IPS DF 6.9 (cell line): ENCODE results near the gene KCTD7.
"Not testable (repeated sequence)": the region's sequence is repeated elsewhere in the genome, so short reads cannot be mapped to it uniquely, and the experiment has no call there.

Source experiments
- DNase-seq: peaks from one replicate; pipeline ENCODE4 v3.0.0-alpha.2; 2013; ENCODE audit warnings: low read depth, low spot score
- H3K27ac ChIP-seq: one replicate; pipeline ENCODE4 v1.5.1; 2013; ENCODE audit warnings: low read length, control low read depth
- H3K27me3 ChIP-seq: 2 replicates; pipeline ENCODE4 v1.6.1; 2013; ENCODE audit warnings: mild to moderate bottlenecking, low read length; ENCODE audit not compliant: control insufficient read depth, insufficient read depth
- H3K36me3 ChIP-seq: 2 replicates; pipeline ENCODE4 v1.6.1; 2013; ENCODE audit warnings: low read length; ENCODE audit not compliant: control insufficient read depth, insufficient read depth
- H3K4me1 ChIP-seq: 2 replicates; pipeline ENCODE4 v1.6.1; 2013; ENCODE audit warnings: low read length; ENCODE audit not compliant: control insufficient read depth, insufficient read depth
- H3K4me3 ChIP-seq: 2 replicates; pipeline ENCODE4 v1.5.1; 2013; ENCODE audit warnings: mild to moderate bottlenecking, low read length
- H3K9me3 ChIP-seq: 2 replicates; pipeline ENCODE4 v1.6.1; 2013; ENCODE audit warnings: low read length, inconsistent platforms; ENCODE audit not compliant: control insufficient read depth, insufficient read depth
- WGBS: extraction: QIAGEN DNeasy Blood & Tissue Kit; methylation state at CpG from one replicate; pipeline ENCODE4 v1.1.7; 2013; ENCODE audit warnings: mixed read lengths, missing lambda C conversion rate; ENCODE audit not compliant: insufficient read length, insufficient coverage; 5-methylcytosine and 5-hydroxymethylcytosine counted together

Gene KCTD7

DNA sequence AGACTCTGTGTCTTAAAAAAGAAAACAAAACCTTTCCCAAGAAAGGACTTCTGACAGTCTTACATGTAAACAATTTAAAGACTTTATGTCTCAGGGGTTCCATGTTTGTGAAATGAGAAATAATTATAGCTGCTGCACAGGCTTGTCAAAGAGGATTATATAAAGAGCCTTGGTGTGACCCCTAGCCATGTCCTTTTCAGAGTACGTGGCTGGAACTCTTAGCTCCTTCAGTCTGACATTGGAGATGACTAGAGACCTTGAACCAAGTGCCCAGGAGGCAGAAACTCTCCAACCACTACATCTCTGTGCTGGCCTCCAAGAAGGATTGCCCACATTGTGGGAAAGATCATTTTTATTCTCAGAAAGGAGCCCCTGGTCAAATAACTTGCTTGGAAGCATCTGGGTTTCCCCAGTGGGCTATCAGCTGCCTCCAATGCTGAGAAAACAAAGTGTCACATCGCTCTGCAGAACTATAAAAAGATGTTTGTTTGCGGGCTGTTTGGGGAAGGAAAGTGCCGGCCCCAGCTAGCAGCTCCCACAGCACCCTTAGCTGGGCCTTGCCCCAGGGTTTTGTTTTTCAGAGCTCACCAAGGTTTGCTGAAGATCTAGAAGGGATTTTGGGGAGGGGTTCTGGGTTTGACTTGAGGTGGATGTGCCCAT, 6.8 kb downstream of the KCTD7 start:
- H3K27ac ChIP-seq, result not testable (repeated sequence)
- peaks cover 13% of the 10 kb centered on the region; the same call in 1 of the 2 replicates for H3K36me3 ChIP-seq
- no CpG with 5 or more reads among the region's 4 CpGs for WGBS

DNA sequence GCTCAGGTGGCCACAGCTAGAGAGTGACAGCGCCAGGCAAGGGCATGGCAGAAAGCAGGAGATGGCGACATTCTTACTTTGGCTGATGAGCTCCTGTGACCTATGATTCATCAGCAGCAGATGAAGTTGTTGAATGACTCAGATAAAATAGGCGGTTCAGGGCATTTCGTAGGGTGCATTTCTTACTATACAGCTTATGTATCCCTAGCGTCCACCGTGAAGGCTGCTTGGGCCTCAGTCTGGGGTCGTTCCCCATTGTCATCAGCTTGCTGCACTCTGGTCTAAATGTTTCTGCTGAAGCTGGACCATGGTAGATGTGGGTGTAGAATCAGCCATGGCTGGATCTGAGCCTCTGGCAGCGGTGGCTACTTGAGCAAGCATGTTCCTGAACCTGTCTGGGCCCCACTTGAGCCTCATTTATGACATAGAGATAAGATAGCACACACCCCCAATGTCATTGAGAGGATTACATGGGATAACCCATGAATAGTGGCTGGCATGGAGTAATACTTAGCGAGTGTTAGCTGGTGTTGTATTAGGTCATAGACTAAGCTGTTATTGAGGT, 7.4 kb downstream of the KCTD7 start:
- H3K9me3 ChIP-seq, H3K4me3 ChIP-seq, H3K4me1 ChIP-seq, H3K27ac ChIP-seq, DNase-seq, H3K27me3 ChIP-seq: not testable (repeated sequence)
- WGBS, result no CpG with 5 or more reads among the region's 9 CpGs
- peaks cover 13% of the 10 kb centered on the region; the same call in 1 of the 2 replicates for H3K36me3 ChIP-seq

More for the DNA sequence above, 6.8 kb downstream of the KCTD7 start:
- H3K4me3 ChIP-seq, H3K9me3 ChIP-seq, H3K27me3 ChIP-seq, DNase-seq, H3K4me1 ChIP-seq: not testable (repeated sequence)

DNA sequence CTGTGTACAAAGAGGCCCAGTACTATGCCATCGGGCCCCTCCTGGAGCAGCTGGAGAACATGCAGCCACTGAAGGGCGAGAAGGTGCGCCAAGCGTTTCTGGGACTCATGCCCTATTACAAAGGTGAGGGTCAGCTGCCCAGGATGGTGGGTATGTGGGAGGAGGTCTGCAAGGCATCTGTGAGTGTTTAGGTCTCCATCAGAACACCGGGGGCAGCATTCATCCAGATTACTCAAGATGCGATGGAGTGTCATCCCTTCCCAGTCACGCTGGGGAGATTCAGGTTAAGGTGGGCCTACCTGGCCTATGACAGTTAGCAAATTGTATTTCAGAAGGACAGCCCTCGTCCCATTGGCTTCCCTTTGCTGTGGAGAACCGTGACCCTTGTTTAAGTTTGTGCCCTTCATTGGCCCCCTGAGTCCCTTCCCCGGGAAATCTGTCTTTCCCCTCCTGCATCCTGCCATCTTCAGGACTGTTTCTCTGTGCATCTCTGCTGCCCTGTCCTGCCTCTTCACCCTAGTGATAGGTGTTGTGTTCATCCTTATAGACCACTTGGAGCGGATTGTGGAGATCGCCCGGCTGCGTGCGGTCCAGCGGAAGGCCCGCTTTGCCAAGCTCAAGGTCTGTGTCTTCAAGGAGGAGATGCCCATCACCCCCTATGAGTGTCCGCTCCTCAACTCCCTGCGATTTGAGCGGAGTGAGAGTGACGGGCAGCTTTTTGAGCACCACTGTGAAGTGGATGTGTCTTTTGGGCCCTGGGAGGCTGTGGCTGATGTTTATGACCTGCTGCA, 9.8 kb downstream of the KCTD7 start:
- Histone ChIP-seq H3K4me3 (no peak overlapping the region), H3K27ac (no peak overlapping the region), H3K27me3 (no peaks in the 10 kb centered on the region), H3K4me1 (no peaks in the 10 kb centered on the region), H3K36me3 (peaks cover 13% of the 10 kb centered on the region; the same call in 1 of the 2 replicates), H3K9me3 (no peaks in the 10 kb centered on the region)
- WGBS, result no CpG with 5 or more reads among the region's 21 CpGs
- DNase-seq, result no peak

DNA sequence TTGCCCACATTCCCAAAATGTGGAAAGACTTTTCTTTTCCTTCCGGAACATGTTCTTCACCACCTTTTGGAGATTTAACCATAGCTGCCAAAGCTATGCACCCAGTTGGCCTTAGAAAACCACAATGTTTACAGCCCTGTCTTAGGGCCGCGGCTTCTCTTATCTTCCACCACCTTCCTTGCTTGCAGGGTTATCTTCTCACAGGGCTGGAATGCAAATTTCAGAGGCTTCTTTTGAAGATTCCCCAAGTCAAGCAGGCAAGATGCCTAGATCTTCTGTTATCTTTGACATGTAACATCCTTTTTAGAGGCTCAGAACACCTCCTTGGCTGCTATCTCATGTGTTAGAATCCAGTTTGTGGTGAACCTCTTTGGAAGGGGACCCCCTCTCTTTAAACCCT, 11.1 kb downstream of the KCTD7 start:
- no peaks in the 10 kb centered on the region for H3K9me3 ChIP-seq
- no peak overlapping the region for H3K4me3 ChIP-seq
- no peak overlapping the region for H3K27ac ChIP-seq
- no peaks in the 10 kb centered on the region for H3K4me1 ChIP-seq
- WGBS, result no CpG with 5 or more reads among the region's 3 CpGs
- no peaks in the 10 kb centered on the region for H3K27me3 ChIP-seq
- no peak for DNase-seq
- H3K36me3 ChIP-seq, result peaks cover 9% of the 10 kb centered on the region; the same call in 1 of the 2 replicates

DNA sequence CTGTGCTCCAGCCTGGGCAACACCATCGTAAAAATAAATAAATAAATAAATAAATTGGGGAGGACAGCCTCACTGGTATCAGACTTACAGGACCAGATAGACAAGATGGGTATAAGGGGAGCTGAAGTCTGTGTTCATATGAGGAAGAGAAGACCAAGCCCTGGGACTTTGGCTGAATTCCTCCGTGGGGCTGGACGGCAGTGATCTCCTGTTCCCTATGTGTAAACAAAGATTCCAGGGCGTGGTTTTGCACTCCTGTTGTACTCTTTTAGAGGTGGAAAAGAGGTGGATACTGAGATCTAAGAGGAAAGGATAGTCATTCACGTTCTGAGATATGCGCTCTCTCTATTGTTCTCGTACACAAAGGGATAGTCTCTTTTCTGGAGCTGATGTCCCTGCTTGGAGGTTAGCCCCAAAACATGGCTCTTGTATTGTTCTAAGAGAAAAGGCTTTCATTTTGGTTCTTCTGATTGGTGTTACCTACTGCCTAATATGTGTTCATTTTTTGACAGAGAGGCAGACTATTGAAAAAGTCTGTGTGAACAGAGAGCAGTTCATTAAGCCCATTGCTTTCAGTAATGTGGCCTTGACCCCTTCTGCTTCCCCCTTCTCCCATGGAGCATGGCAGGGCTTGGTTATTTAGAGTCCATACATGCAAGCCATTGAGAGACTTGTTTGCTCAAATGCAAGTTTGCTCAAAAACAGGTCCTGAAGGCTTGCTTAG, 12.3 kb downstream of the KCTD7 start:
- H3K27me3 ChIP-seq, result no peaks in the 10 kb centered on the region
- H3K27ac ChIP-seq, result no peak overlapping the region
- WGBS, result no CpG with 5 or more reads among the region's 7 CpGs

DNA sequence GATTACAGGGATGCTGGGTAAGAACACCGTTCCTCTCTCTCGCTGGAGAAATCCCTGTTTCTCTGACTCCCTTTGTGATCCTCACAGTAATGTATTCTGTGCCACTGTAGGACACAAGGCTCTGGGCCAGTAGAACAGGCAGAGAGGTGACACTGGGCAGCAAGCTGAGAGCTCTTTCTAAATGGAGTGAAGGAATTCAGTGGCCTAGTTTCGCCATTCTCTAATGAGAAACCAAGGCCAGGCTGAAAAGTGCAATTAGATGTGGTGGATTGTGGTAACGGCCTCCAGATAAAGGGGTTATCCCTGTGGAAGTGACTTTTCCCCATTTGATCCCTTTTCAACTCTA, 12.8 kb downstream of the KCTD7 start:
- H3K27ac ChIP-seq, result no peak overlapping the region
- no peaks in the 10 kb centered on the region for H3K4me1 ChIP-seq
- H3K27me3 ChIP-seq, result no peaks in the 10 kb centered on the region
- WGBS, result no CpG with 5 or more reads among the region's 4 CpGs
- no peaks in the 10 kb centered on the region for H3K9me3 ChIP-seq
- no peak for DNase-seq
- H3K36me3 ChIP-seq, result peaks cover 9% of the 10 kb centered on the region; the same call in 1 of the 2 replicates
- H3K4me3 ChIP-seq, result no peak overlapping the region

More for the DNA sequence above, 12.3 kb downstream of the KCTD7 start:
- no peak for DNase-seq
- Histone ChIP-seq H3K36me3 (peaks cover 9% of the 10 kb centered on the region; the same call in 1 of the 2 replicates), H3K4me1 (no peaks in the 10 kb centered on the region), H3K4me3 (no peak overlapping the region), H3K9me3 (no peaks in the 10 kb centered on the region)

DNA sequence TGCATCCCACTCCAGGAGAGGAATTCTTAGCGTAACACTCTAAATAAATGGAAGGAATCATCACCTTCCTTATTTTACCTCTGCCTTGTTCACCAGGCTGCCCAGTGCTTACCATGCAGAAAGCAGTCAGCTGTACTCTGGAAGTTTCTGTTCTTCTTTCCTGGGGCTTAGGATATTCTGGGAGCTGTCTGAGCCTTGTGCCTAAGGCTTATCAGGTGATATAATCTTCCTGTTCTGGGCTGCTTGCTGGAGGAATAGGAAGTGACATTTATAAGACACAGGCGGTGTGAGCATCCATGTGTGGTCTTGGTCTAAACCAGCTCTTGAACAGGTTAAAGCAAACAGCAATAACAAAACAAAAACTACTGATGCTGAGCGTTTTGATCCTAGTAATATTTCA, 13.5 kb downstream of the KCTD7 start:
- Histone ChIP-seq H3K4me1 (no peaks in the 10 kb centered on the region), H3K9me3 (no peaks in the 10 kb centered on the region), H3K27ac (no peak overlapping the region), H3K36me3 (peaks cover 9% of the 10 kb centered on the region; the same call in 1 of the 2 replicates), H3K4me3 (no peak overlapping the region), H3K27me3 (no peaks in the 10 kb centered on the region)
- WGBS, result no CpG with 5 or more reads among the region's 3 CpGs
- DNase-seq, result no peak

DNA sequence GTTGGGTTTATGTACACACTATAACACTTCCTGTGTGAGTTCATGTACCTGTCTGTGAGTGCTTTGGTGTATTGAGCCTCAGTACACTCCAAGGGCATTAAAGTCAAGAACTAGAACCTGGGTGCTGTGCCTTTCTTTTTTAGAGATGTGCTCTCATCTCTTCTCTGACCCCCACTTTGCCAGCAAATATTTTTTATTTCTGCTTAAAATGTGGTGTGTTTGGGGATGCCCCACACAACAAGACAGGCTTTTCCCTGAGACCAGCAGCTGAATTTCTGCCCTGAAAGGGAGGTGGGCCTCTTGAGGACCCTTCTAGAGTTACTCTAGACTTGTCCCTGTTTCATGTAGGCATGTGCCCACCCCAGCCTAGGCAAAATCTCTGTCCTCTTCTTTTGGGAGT, 14.3 kb downstream of the KCTD7 start:
- Histone ChIP-seq H3K4me3 (no peak overlapping the region), H3K36me3 (peaks cover 9% of the 10 kb centered on the region; the same call in 1 of the 2 replicates), H3K27ac (no peak overlapping the region)

DNA sequence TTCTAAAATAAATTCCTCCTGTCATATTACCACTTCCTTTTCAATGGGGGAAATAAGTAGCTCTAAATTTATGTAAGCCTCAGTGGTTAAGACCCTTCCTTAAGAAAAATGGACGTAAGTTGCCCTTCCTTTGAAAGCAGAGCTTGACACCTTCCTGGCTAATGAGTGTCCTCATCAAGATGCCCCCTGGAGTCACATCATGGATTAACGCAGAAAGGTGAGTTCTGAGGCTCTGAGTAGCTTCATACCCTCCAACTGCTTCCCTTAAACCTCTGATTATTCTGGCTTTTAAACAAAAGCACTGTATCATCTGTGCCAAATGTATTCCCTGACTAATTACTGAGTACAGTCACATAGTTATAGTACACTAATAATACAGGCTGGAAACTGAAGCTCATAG, 14.7 kb downstream of the KCTD7 start:
- H3K27ac ChIP-seq, result no peak overlapping the region
- H3K27me3 ChIP-seq, result no peaks in the 10 kb centered on the region
- no peak overlapping the region for H3K4me3 ChIP-seq
- no CpG with 5 or more reads among the region's 2 CpGs for WGBS
- no peak for DNase-seq
- no peaks in the 10 kb centered on the region for H3K9me3 ChIP-seq
- peaks cover 9% of the 10 kb centered on the region; the same call in 1 of the 2 replicates for H3K36me3 ChIP-seq
- no peaks in the 10 kb centered on the region for H3K4me1 ChIP-seq

More for the DNA sequence above, 14.3 kb downstream of the KCTD7 start:
- no peak for DNase-seq
- no peaks in the 10 kb centered on the region for H3K9me3 ChIP-seq
- no peaks in the 10 kb centered on the region for H3K27me3 ChIP-seq
- H3K4me1 ChIP-seq, result no peaks in the 10 kb centered on the region

DNA sequence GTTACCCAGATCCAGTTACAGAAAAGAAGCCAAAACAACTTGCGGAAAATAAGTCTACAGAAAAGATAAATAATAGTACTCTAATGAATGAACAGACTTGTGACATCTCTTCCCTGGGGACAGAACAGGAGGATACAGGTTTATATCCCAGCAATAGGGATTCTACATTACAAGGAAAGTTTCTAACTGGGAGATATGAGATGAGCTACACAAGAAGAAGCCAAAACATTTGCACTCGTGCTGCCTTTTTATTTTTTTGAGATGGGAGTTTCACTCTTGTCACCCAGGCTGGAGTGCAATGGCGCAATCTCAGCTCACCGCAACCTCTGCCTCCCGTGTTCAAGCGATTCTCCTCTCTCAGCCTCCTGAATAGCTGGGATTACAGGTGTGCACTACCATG, 22.3 kb downstream of the KCTD7 start:
- H3K9me3 ChIP-seq, H3K27ac ChIP-seq, H3K4me1 ChIP-seq, H3K4me3 ChIP-seq, DNase-seq, H3K27me3 ChIP-seq, H3K36me3 ChIP-seq: not testable (repeated sequence)
- no CpG with 5 or more reads among the region's 6 CpGs for WGBS
